ENCODE measurements around the gene CCNE1.
A peak's percentile ranks its signal among the peaks of the same experiment; 100 is the strongest.
"Not testable (repeated sequence)": the region's sequence is repeated elsewhere in the genome, so short reads cannot be mapped to it uniquely, and the experiment has no call there.

The CCNE1 gene

GRCh38 chr19:29789007-29789406 lies 22.8 kb upstream of the CCNE1 start:
- no peak for DNase-seq

DNA sequence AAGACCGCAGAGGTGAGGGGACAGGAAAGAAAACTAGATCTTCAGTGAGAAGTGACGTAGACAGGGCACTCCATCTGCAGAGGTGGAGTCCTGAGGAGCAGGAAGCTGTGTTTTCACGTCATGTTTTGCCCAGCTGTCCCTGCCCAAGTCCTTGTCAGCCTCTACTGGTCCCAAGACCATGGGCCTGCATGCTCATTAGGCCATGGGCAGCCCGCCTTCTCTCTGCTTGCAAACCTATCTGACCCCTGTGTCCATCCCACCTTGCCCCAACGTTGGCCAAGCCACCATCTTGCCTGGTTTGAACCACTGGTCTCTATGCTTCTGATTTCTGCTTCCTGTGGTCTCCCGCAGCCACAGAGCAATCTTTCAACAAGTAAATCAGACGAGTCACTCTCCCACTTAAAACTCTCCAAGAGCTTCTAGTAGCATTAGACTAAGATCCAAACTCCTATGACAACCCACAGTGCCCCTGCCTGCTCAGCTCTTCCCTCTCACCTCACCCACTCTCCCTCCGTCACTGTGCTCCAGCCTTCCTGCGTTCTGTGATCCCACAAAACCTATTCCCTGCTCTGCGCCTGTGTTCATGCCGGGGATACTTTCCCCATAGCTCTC lies 18.6 kb upstream of the CCNE1 start:
- no peak for DNase-seq

DNA sequence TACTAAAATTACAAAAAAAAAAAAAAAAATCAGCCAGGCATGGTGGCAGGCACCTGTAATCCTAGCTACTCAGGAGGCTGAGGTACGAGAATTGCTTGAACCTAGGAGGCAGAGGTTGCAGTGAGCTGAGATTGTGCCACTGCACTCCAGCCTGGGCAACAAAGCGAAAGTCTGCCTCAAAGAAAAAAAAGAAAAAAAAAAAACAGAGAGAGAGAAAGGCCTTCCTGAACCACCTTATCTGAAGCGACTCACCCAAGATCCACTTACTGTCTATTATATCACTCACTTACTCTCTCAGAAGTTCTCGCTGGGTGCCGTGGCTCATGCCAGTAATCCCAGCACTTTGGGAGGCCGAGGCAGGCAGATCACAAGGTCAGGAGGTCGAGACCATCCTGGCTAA lies 17.3 kb upstream of the CCNE1 start:
- not testable (repeated sequence) for DNase-seq

- no peak for DNase-seq
Measured at GRCh38 chr19:29795461-29796172, 16.2 kb upstream of the CCNE1 start.

- DNase-seq = no peak
Measured at GRCh38 chr19:29796173-29796573, 15.6 kb upstream of the CCNE1 start.

- no peak for DNase-seq
Measured at GRCh38 chr19:29798774-29799497, 12.9 kb upstream of the CCNE1 start.

DNA sequence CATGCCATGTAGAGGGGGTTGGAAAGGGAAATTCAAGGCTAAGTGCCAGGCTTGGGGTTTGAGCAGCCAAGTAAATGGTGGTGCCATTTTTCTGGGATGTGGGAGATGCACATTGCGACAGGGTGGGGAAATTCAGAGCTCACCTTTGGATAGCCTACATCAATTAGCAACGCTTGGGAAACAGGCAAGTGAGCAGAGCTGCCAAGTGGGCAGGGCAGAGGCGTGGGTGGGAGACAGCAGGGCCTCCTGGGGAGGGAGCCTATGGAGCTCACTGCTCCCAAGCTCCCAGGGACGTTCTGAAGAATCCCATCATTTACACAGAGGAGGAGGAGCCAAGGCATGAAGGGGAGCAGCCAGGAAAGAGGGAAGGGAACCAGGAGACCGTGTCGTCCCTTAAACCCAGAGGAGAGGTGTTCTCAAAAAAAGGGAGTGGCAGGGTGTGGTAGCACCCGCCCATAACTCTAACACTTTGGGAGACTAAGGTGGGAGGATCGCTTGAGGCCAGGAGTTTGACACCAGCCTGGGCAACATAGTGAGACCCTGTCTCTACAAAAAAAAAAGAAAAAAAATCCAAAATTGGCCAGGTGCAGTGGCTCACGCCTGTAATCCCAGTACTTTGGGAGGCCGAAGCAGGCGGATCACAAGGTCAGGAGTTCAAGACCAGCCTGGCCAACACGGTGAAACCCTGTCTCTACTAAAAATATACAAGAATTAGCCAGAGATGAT lies 11.5 kb upstream of the CCNE1 start:
- no peak for DNase-seq

- not testable (repeated sequence) for DNase-seq
Measured at GRCh38 chr19:29803951-29804350, 7.8 kb upstream of the CCNE1 start.

DNA sequence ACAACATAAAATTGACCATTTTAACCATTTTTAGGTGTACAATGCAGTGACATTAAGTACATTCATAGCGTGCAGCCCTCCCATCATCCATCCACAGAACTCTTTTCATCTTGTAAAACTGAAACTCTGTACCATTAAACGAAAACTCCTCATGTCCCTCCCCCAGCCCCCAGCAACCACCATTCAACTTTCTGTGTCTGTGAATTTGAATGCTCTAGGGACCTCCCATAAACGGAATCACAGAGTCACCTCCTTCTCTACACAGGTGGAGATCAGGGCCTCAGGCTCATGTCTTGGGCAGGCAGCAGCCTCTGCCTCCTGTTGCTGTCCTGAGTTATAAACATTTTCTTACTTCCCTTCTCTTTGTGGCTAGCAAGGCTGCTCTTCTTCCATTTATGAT lies 7.3 kb upstream of the CCNE1 start:
- peak; percentile 65 for DNase-seq

DNA sequence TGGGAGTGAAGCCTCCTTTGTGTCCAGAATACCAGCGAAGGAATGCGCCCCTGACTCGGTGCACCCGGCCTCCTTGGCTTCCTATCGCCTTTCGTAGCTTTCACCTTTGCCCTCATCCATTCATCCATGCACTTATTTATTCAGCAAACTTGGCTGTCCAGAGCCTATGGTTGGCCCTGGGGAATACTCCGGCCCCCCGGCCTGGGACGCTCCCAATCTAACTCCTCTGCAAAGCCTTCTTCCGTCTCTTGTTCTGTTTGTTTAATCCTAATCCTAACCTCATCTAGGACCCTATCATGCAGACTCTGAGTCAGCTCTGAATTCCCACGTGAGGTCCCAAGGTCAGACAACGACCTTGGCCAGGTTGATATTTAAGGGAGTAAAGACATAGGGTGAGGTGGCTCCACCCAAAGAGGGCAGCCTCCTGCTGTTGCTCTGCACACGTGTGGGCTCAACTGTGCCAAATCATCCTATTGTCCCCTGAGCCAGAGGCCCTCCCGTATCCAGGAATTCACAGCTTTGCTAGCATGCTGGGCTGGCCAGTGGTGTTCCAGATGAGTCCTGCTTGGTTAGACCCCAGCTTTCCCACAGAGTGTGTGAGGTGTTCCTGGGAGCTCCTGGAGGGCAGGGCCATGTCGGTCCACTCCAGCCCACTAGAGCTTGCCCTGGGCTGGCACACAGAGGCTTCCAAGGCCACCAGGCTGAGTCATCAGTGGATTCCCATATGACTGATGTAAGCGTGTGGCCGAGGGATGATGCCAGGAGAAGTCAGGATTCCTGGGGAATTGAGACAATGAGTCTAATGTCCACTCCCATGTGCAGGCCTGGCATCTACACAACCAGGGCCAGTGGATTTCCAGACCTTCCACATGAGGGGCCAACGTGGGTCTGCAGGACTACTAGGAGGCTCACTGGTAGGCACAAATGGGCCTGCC lies 6.5 kb upstream of the CCNE1 start:
- no peak for DNase-seq

DNA sequence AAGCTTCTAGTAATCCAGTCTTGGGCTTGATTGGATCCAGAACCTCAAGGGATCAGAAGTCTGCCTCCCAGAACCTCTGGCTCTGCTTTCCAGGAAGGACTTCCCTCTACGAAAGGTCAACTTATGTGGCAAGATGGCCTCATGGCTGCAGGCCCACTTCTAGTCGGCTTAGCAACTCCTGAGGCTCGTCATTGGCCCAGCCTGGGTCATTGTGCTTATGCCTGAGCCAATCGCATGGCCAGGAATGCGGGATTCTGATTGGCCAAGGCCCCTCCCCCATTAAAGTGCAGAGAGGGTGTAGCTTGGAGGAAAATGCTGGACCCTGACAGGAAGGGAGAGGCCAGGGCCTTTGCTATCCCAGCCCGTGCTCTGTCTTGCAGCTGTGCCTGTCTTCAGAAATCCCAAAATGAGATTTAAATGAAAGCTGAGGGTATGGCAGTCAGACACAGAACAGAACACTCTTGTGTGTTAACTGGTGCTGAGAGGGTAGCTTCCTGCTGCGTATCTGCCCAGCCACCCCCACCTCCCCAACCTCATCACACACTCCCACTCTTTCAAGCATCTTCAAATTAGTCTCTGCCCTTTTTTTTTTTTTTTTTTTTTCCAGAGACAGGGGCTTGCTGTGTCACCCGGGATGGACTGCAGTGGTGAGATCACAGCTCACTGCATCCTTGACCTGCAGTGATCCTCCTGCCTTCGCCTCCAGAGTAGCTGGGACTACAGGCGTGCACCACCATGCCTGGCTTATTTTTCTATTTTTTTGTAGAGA lies 5.5 kb upstream of the CCNE1 start:
- DNase-seq = no peak

GRCh38 chr19:29807178-29807577 lies 4.6 kb upstream of the CCNE1 start:
- no peak for DNase-seq

DNA sequence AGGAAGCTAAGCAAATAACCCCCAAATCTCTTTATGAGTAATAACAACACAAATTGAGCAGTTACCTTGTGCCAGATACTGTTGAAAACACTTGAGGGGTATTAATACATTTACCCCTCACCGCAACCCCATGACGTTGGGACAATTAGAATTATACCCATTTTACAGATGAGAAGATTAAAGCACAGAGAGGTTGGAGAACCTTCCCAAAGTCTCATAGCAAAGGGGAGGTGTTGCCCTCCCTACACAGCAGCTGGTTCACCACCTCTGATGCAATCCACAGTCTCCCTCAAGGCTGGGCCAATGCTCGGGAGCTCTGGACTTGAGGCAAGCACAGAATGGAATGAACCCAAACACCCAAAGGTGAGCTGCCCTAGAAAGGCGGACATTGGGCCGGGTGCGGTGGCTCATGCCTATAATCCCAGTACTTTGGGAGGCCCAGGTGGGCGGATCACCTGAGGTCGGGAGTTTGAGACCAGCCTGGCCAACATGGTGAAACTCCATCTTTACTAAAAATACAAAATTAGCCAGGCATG lies 3.9 kb upstream of the CCNE1 start:
- no peak for DNase-seq

DNA sequence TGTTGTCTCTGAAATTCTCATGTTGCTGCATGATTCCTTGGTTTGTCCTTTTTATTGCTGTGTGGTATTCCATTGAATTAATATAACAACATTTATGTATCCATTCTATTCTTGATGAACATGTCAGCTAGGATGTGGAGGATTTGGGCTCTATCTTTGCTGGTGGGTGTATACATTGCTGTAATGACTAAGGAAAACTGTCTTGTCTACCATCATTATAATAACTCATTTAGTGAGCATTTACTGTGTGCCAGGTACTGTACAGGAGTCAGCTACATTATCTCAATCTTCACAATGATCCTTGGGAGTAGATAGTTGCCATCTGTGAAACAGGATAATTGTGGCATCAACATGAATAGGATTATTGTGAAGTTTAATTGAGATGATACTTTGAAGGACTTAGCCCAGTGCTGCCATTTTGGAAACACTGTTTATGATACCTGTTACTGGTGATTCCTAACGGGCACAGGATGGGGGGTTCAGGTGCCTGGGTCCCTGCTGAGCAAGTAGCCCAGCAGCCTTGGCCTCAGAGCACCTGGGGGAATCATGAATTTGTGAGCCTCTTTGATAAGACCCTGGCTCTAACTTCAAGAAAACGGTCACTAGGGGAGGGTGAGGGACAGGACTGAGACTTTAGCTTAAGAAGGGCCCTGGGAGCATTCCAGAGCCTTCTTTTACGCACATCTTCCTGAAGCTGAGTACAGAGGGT lies 1.8 kb upstream of the CCNE1 start:
- no peak for DNase-seq

DNA sequence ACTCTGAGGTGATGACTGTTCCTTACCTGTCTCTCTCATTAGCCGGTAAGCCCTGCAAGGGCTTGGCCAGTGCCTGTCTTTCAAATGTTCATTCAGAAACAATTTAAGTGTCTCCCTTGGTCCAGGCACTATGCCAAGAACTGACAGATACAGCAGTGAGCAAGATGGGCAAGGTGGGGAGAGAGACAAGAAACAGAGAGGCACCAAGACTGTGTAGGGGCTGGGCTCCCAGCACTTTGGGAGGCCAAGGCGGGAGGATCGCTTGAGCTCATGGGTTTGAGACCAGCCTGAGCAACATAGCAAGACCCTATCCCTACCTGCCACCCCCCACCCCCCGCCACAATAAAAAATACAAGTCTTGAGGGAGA lies 1.3 kb upstream of the CCNE1 start:
- DNase-seq = no peak

- DNase-seq = no peak
Measured at GRCh38 chr19:29812080-29812880, 489 bp downstream of the CCNE1 start.

GRCh38 chr19:29812881-29813275 lies 1.1 kb downstream of the CCNE1 start:
- DNase-seq = no peak

- no peak for DNase-seq
Measured at GRCh38 chr19:29813642-29814041, 1.9 kb downstream of the CCNE1 start.

DNA sequence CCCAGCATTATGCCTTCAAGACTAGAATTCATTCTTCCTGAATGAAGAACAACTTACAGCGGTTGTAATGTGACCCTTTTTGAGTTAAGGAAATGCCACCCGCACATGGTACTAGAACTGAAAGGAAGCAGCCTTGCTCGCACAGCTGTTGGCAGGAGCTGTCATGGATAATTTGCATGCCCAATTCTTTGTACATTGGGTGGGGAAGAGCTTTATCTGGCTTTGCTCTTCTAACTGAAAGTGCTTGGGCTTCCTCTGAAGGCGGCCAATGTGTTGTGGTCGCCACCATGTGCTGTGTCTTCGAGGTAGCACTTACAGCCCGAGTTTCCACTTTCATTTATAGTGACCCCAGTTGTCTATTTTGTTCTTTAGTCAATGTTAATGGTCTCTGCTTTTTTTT lies 3.4 kb downstream of the CCNE1 start:
- DNase-seq = no peak

GRCh38 chr19:29817316-29817715 lies 5.5 kb downstream of the CCNE1 start:
- DNase-seq = no peak

Data from activated CD4-positive, alpha-beta T cell treated with anti-CD3 and anti-CD28 coated beads, Interleukin-2, Interleukin-6, amounts not matched to agents 100 ng/mL and 50 ng/mL, durations not matched to agents 16 hours and 8 hours (primary cell).